ENCODE data around the gene TMEM163.

The TMEM163 gene

GRCh38 chr2:134611316-134611715, 107.5 kb downstream of the TMEM163 start:
- Mint-ChIP-seq H3K27me3 (ENCODE audit: low read depth, poor library complexity) (peaks cover 3% of the 10 kb centered on the region), H3K9me3 (peaks cover 41% of the 10 kb centered on the region), H3K4me1 (no peaks in the 10 kb centered on the region), H3K36me3 (ENCODE audit: low read depth) (peaks cover 5% of the 10 kb centered on the region), H3K4me3 (no peak overlapping the region), H3K27ac (no peak overlapping the region)
- no peak for DNase-seq
- TF ChIP-seq CTCF (IDR thresholded peaks at IDR 0.05): no peak

- Mint-ChIP-seq H3K27me3 (ENCODE audit: low read depth, poor library complexity) (peaks cover 3% of the 10 kb centered on the region), H3K27ac (no peak overlapping the region), H3K36me3 (ENCODE audit: low read depth) (peaks cover 5% of the 10 kb centered on the region), H3K4me3 (no peak overlapping the region), H3K4me1 (no peaks in the 10 kb centered on the region), H3K9me3 (peaks cover 46% of the 10 kb centered on the region)
- TF ChIP-seq CTCF (IDR thresholded peaks at IDR 0.05): no peak
- no peak for DNase-seq
These were observed 107.9 kb downstream of the TMEM163 start for GRCh38 chr2:134610871-134611270.

- no peak for DNase-seq
- no peak for TF ChIP-seq CTCF (IDR thresholded peaks at IDR 0.05)
- no peak overlapping the region for H3K4me3 Mint-ChIP-seq
- H3K9me3 Mint-ChIP-seq: peaks cover 46% of the 10 kb centered on the region
- peaks cover 5% of the 10 kb centered on the region for H3K36me3 Mint-ChIP-seq (ENCODE audit: low read depth)
- no peaks in the 10 kb centered on the region for H3K4me1 Mint-ChIP-seq
- peak overlapping the region; percentile 91 for H3K27ac Mint-ChIP-seq
- H3K27me3 Mint-ChIP-seq (ENCODE audit: low read depth, poor library complexity): peaks cover 3% of the 10 kb centered on the region
These were observed 108.8 kb downstream of the TMEM163 start for GRCh38 chr2:134609924-134610513.

- Mint-ChIP-seq H3K27me3 (ENCODE audit: low read depth, poor library complexity) (peaks cover 17% of the 10 kb centered on the region), H3K27ac (no peak overlapping the region), H3K9me3 (peaks cover 14% of the 10 kb centered on the region), H3K4me1 (peaks cover 24% of the 10 kb centered on the region), H3K4me3 (no peak overlapping the region), H3K36me3 (ENCODE audit: low read depth) (no peaks in the 10 kb centered on the region)
- TF ChIP-seq CTCF (IDR thresholded peaks at IDR 0.05): no peak
- peak; percentile 13 for DNase-seq
These were observed 114.8 kb downstream of the TMEM163 start for GRCh38 chr2:134603966-134604365.

GRCh38 chr2:134602666-134603065, 116.1 kb downstream of the TMEM163 start:
- Mint-ChIP-seq H3K36me3 (ENCODE audit: low read depth) (no peaks in the 10 kb centered on the region), H3K9me3 (peaks cover 23% of the 10 kb centered on the region), H3K4me3 (no peak overlapping the region), H3K27ac (no peak overlapping the region), H3K27me3 (ENCODE audit: low read depth, poor library complexity) (peaks cover 23% of the 10 kb centered on the region), H3K4me1 (peaks cover 24% of the 10 kb centered on the region)
- no peak for TF ChIP-seq CTCF (IDR thresholded peaks at IDR 0.05)
- no peak for DNase-seq

- H3K4me1 Mint-ChIP-seq: peaks cover 24% of the 10 kb centered on the region
- peaks cover 25% of the 10 kb centered on the region for H3K27me3 Mint-ChIP-seq (ENCODE audit: low read depth, poor library complexity)
- no peak for DNase-seq
- H3K27ac Mint-ChIP-seq: no peak overlapping the region
- H3K4me3 Mint-ChIP-seq: no peak overlapping the region
- H3K9me3 Mint-ChIP-seq: peaks cover 23% of the 10 kb centered on the region
- TF ChIP-seq CTCF (IDR thresholded peaks at IDR 0.05): no peak
- no peaks in the 10 kb centered on the region for H3K36me3 Mint-ChIP-seq (ENCODE audit: low read depth)
These were observed 117.5 kb downstream of the TMEM163 start for GRCh38 chr2:134601264-134601663.

Measured in nephron progenitor cell (in vitro differentiated cells).